Measurements from ENCODE around the gene IRAK2.

DNA sequence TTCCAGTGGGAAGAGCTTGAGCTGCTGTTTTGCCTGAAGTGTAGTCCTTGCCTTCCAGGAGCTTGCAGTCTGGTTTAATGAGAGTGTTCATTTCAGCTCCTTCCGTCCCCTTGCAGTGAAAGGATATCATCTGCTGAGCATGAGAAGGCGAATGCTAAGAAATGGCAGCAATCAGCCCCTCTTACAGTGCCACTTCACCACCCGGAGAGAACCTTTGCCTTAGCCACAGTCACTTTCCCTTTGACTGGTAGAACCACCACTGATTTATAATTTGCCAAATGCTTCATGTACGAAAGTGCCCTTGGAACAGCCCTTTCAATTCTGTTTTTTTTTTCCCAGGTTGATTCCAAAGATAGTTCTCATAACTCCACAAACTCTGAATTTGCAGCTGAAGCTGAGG, 95.1 kb downstream of the IRAK2 start:
- TF ChIP-seq, protein P1, sequence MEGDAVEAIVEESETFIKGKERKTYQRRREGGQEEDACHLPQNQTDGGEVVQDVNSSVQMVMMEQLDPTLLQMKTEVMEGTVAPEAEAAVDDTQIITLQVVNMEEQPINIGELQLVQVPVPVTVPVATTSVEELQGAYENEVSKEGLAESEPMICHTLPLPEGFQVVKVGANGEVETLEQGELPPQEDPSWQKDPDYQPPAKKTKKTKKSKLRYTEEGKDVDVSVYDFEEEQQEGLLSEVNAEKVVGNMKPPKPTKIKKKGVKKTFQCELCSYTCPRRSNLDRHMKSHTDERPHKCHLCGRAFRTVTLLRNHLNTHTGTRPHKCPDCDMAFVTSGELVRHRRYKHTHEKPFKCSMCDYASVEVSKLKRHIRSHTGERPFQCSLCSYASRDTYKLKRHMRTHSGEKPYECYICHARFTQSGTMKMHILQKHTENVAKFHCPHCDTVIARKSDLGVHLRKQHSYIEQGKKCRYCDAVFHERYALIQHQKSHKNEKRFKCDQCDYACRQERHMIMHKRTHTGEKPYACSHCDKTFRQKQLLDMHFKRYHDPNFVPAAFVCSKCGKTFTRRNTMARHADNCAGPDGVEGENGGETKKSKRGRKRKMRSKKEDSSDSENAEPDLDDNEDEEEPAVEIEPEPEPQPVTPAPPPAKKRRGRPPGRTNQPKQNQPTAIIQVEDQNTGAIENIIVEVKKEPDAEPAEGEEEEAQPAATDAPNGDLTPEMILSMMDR (IDR thresholded peaks at IDR 0.05) = no peak
- TF ChIP-seq POLR2A (IDR thresholded peaks at IDR 0.05) (no peak), POLR2AphosphoS5 (IDR thresholded peaks at IDR 0.05; ENCODE audit: insufficient read depth in 1 of 2, low read depth in 1 of 2) (no peak)
